Spleen (tissue), 11 donors: ENCODE results near the gene FXYD2. TPM values are rescaled to one million over a fixed set of nuclear protein-coding genes. Genes with fewer than 3 reads are reported as not detected.

Source experiments
- DNase-seq: peaks from one replicate; pipeline ENCODE4 v3.0.0-alpha.2; 2020
- H3K27ac ChIP-seq, 8 donors: fragments of 200-600 bp; sonication (generic) in 7 of 8; 1 replicate in 4 of 8; 2 replicates in 4 of 8; pipeline versions ENCODE4 v1.5.0 to v1.8.0; 2016 to 2021; ENCODE audit warnings: inconsistent platforms in 4 of 8, mild to moderate bottlenecking in 4 of 8, moderate library complexity in 1 of 8
- H3K27me3 ChIP-seq, 7 donors: fragments of 200-600 bp; sonication (generic) in 6 of 7; replicated peaks in 1 of 7; 1 replicate in 4 of 7; 2 replicates in 3 of 7; pipeline versions ENCODE4 v1.5.0 to v1.8.0; 2016 to 2021; ENCODE audit warnings: inconsistent platforms in 3 of 7, mild to moderate bottlenecking in 1 of 7
- H3K36me3 ChIP-seq, 6 donors: fragments of 200-600 bp; sonication (generic) in 5 of 6; 1 replicate in 4 of 6; 2 replicates in 2 of 6; pipeline versions ENCODE4 v1.5.0 to v1.8.0; 2016 to 2021; ENCODE audit warnings: inconsistent platforms in 2 of 6
- H3K4me1 ChIP-seq, 6 donors: fragments of 200-600 bp; sonication (generic) in 5 of 6; 1 replicate in 3 of 6; 2 replicates in 3 of 6; pipeline versions ENCODE4 v1.5.0 to v1.8.0; 2016 to 2021; ENCODE audit warnings: inconsistent platforms in 3 of 6
- H3K4me3 ChIP-seq, 8 donors: fragments of 200-600 bp; sonication (generic) in 7 of 8; 1 replicate in 4 of 8; 2 replicates in 4 of 8; pipeline versions ENCODE4 v1.5.0 to v1.8.0; 2016 to 2021; ENCODE audit warnings: inconsistent platforms in 4 of 8, mild to moderate bottlenecking in 4 of 8, moderate library complexity in 2 of 8
- H3K9me3 ChIP-seq, 8 donors: fragments of 200-600 bp; sonication (generic) in 7 of 8; 1 replicate in 4 of 8; 2 replicates in 4 of 8; pipeline versions ENCODE4 v1.5.0 to v1.8.0; 2016 to 2021; ENCODE audit warnings: inconsistent platforms in 4 of 8
- CTCF ChIP-seq, 11 experiments: fragments of 200-600 bp in 7 of 11; fragments of 450-650 bp in 4 of 11; sonication (generic) in 4 of 11; IDR thresholded peaks in 8 of 11; conservative IDR thresholded peaks in 3 of 11; 1 replicate in 7 of 11; 2 replicates in 4 of 11; pipeline versions ENCODE4 v1.4.0 to v1.8.0; 2016 to 2021; ENCODE audit warnings: antibody characterized with exemption in 11 of 11, inconsistent platforms in 4 of 11, mild to moderate bottlenecking in 1 of 11
- POLR2A ChIP-seq, 3 donors: fragments of 450-650 bp; IDR thresholded peaks; one replicate each; pipeline ENCODE4 v1.5.1; 2017; ENCODE audit warnings: antibody characterized with exemption in 3 of 3, mild to moderate bottlenecking in 1 of 3
- POLR2AphosphoS5 ChIP-seq, 3 donors: sonication (generic); formaldehyde crosslinking; IDR thresholded peaks; one replicate each; pipeline ENCODE4 v1.5.1; 2017; ENCODE audit warnings: antibody characterized with exemption in 3 of 3
- WGBS, 5 donors: extraction: QIAGEN DNeasy Blood & Tissue Kit in 3 of 5; methylation state at CpG; one replicate each; pipeline versions ENCODE4 v1.1.5 to v1.1.7; 2013 to 2018; 5-methylcytosine and 5-hydroxymethylcytosine counted together
- intact Hi-C: fragments of 100-400 bp; cut with DNase I; formaldehyde crosslinking; loops from one replicate; pipeline ENCODE4 v1.15.0; 2023; ENCODE audit warnings: low total_unique reads
- polyA plus RNA-seq, 3 donors: library from polyadenylated mRNA; stranded (reverse); fragments of 200-250 nt; gene quantifications; one replicate each; pipeline ENCODE4 v1.2.1, GENCODE V29; 2013
- total RNA-seq, 7 donors: library from RNA; depleted of rRNA in 3 of 7; stranded (reverse); fragments of >200 nt in 3 of 7; fragmentation: NEBNext Ultra II Directional in 4 of 7; extraction: Animal tissue kit (Norgen Biotek cat#: 25700) in 4 of 7; gene quantifications; one replicate each; pipeline versions ENCODE4 v1.1.0 to v1.2.1, GENCODE V29; 2016 to 2021
- donor health status: healthy with polysubstance abuse.
- donor health status: DM: no; HTN: no; CAD: no; lungs with moderate emphysema.
- donor health status: DM: no; HTN: no; CAD: no.
- donor health status: Bipolar disorder and iron deficiency.
- donor health status: healthy.
- donor health status: DM: no; HTN: no; CAD: no.
- donor health status: DM: yes; HTN: yes; CAD: no.

Gene FXYD2
- total and polyA plus RNA-seq, 10 donors, result 4.7 to 20.0 (median 8.0) TPM

DNA sequence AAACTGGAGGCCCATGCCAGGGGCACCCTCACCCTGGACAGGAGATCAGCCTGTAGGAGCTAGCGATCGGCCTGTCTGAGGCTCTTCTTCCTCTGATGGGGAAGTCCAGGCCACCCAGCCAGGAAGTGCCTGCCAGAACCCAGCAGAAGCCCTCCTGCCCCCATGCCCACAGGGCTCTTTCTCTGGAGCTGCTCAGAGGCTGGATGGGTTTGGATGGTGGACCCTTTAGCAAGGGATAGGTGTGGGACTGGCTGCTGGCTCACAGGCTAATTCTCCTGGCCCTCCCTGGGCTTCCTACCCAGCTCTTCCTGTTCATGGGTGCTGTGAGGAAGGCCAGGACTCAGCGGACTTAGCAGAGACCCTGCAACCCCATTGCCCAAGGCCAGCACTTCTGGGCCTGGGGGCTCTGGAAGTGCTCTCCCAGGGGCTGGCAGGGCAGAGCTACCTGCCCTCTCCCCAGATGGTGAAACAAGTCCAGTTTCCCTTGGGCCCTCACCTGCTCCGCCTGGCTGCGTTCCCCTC, 7.6 kb downstream of the FXYD2 start:
- Histone ChIP-seq H3K4me3 (peak overlapping the region in 1 of 8 donors; percentile 55), H3K27me3 (peaks cover 0 to 5% (median 0%) of the 10 kb centered on the region in 7 donors), H3K36me3 (no peaks in the 10 kb centered on the region), H3K9me3 (no peaks in the 10 kb centered on the region), H3K27ac (peak overlapping the region; percentile 40 to 91 (median 82)), H3K4me1 (peaks cover 51 to 71% (median 60%) of the 10 kb centered on the region in 6 donors)
- intact Hi-C loops, result loop anchor here (5.0 kb wide), 1 partner anchor 390 kb away; no protein-coding TSS in a partner anchor
- no peak for DNase-seq
- 56 to 66% (median 59%) methylated on average over 4 to 5 of the region's 5 CpGs for WGBS, 5 donors
- no peak for TF ChIP-seq POLR2AphosphoS5 (IDR thresholded peaks at IDR 0.05)
- no peak for TF ChIP-seq POLR2A (IDR thresholded peaks at IDR 0.05)
- no peak for TF ChIP-seq CTCF (IDR thresholded peaks at IDR 0.05 in 8 of 11, conservative IDR thresholded peaks at IDR 0.05 in 3 of 11)

GRCh38 chr11:117816151-117816741, 8.3 kb downstream of the FXYD2 start:
- TF ChIP-seq CTCF (IDR thresholded peaks at IDR 0.05 in 8 of 11, conservative IDR thresholded peaks at IDR 0.05 in 3 of 11), result no peak
- no peak for TF ChIP-seq POLR2A (IDR thresholded peaks at IDR 0.05)
- TF ChIP-seq POLR2AphosphoS5 (IDR thresholded peaks at IDR 0.05), result peak; percentile 40 to 61 (median 59)
- Histone ChIP-seq H3K27ac (peak overlapping the region; percentile 37 to 91 (median 84)), H3K27me3 (no peaks in the 10 kb centered on the region), H3K4me3 (peak overlapping the region in 1 of 8 donors; percentile 55), H3K36me3 (no peaks in the 10 kb centered on the region), H3K9me3 (no peaks in the 10 kb centered on the region), H3K4me1 (peaks cover 48 to 67% (median 59%) of the 10 kb centered on the region in 6 donors)
- WGBS, 5 donors, result 70 to 87% (median 76%) methylated on average over 13 to 20 of the region's 20 CpGs
- DNase-seq, result peak; percentile 83
- intact Hi-C loops, result loop anchor here (5.0 kb wide), 1 partner anchor 389 kb away; no protein-coding TSS in a partner anchor

GRCh38 chr11:117815262-117815803, 9.2 kb downstream of the FXYD2 start:
- Histone ChIP-seq H3K27me3 (no peaks in the 10 kb centered on the region), H3K4me1 (peaks cover 48 to 64% (median 59%) of the 10 kb centered on the region in 6 donors), H3K36me3 (no peaks in the 10 kb centered on the region), H3K27ac (peak overlapping the region; percentile 37 to 91 (median 84)), H3K9me3 (no peaks in the 10 kb centered on the region), H3K4me3 (peak overlapping the region in 4 of 8 donors; percentile 8 to 60 (median 13))
- 3 to 18% (median 6%) methylated on average over 7 of the region's 7 CpGs for WGBS, 5 donors
- DNase-seq, result peak; percentile 94
- intact Hi-C loops, result loop anchor here (5.0 kb wide), 1 partner anchor 388 kb away; no protein-coding TSS in a partner anchor
- TF ChIP-seq POLR2AphosphoS5 (IDR thresholded peaks at IDR 0.05) (peak; percentile 58 to 73 (median 67)), POLR2A (IDR thresholded peaks at IDR 0.05) (peak in 1 of 3 donors; percentile 22), CTCF (IDR thresholded peaks at IDR 0.05 in 8 of 11, conservative IDR thresholded peaks at IDR 0.05 in 3 of 11) (peak in 1 of 11 experiments; percentile 17)
